Fibroblast of lung (primary cell): Measurements from ENCODE around the gene FDPS.

Experiments used
- EZH2 ChIP-seq: IDR thresholded peaks from 2 replicates; pipeline ENCODE4 v1.5.1; 2012; ENCODE audit warnings: low read length, control low read depth, mild to moderate bottlenecking; ENCODE audit errors: missing control alignments
- TF ChIP-seq, protein P1 (sequence below), 2 donors: IDR thresholded peaks in 1 of 2; conservative IDR thresholded peaks in 1 of 2; 1 replicate in 1 of 2; 2 replicates in 1 of 2; pipeline ENCODE4 v1.5.1; 2011 to 2012; ENCODE audit warnings: low read length in 2 of 2, control low read depth in 1 of 2, inconsistent platforms in 1 of 2, low read depth in 1 of 2, mild to moderate bottlenecking in 1 of 2

DNA sequence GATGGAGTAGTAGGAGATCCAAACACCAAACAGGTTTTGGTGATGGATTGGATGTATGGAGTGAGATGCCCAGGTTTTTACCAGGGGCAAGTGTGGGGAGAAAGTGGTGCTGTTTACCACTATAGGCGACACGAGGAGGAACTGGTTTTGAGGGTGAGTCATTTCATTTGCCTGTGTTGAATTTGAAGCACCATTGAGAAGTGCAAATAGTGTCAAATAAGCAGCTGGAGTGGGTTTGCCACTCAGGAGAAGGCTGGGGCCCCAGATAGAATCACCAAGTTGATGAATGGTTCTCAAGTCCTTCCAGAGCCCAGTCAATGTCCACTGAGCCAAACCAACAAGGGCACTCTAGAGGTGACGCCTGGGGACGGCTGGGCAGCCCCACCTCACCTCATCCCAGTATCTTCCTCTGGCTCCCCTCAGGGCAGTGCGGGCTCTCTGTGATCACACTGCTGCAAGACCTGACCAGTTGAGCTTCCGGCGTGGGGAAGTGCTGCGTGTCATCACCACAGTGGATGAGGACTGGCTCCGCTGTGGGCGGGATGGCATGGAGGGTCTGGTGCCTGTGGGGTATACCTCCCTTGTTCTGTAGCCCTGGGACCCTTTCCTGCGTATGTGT, 21.4 kb downstream of the FDPS start:
- TF ChIP-seq, protein P1, sequence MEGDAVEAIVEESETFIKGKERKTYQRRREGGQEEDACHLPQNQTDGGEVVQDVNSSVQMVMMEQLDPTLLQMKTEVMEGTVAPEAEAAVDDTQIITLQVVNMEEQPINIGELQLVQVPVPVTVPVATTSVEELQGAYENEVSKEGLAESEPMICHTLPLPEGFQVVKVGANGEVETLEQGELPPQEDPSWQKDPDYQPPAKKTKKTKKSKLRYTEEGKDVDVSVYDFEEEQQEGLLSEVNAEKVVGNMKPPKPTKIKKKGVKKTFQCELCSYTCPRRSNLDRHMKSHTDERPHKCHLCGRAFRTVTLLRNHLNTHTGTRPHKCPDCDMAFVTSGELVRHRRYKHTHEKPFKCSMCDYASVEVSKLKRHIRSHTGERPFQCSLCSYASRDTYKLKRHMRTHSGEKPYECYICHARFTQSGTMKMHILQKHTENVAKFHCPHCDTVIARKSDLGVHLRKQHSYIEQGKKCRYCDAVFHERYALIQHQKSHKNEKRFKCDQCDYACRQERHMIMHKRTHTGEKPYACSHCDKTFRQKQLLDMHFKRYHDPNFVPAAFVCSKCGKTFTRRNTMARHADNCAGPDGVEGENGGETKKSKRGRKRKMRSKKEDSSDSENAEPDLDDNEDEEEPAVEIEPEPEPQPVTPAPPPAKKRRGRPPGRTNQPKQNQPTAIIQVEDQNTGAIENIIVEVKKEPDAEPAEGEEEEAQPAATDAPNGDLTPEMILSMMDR (conservative IDR thresholded peaks at IDR 0.05 in 1 of 2, IDR thresholded peaks at IDR 0.05 in 1 of 2; ENCODE audit: low read depth in 1 of 2, low read length in 2 of 2): no peak
- TF ChIP-seq EZH2: no peak
